Esophagus (tissue), 2 donors: ENCODE results near the gene PRTG. TPM values are rescaled to one million over a fixed set of nuclear protein-coding genes. Genes with fewer than 3 reads are reported as not detected.
A peak's percentile ranks its signal among the peaks of the same experiment; 100 is the strongest.

Experiments
- H3K27ac ChIP-seq, 2 donors: one replicate each; pipeline ENCODE4 v1.5.1; 2013; ENCODE audit warnings: low read depth in 2 of 2, mild to moderate bottlenecking in 2 of 2, inconsistent platforms in 1 of 2, low read length in 1 of 2, moderate library complexity in 1 of 2
- H3K27me3 ChIP-seq, 2 donors: one replicate each; pipeline ENCODE4 v1.6.1; 2013; ENCODE audit warnings: low read length in 2 of 2, control low read depth in 1 of 2, mild to moderate bottlenecking in 1 of 2; ENCODE audit not compliant: insufficient read depth in 2 of 2, control insufficient read depth in 1 of 2
- H3K36me3 ChIP-seq, 2 donors: one replicate each; pipeline ENCODE4 v1.6.1; 2013; ENCODE audit warnings: low read length in 1 of 2; ENCODE audit not compliant: control insufficient read depth in 2 of 2, insufficient read depth in 2 of 2
- H3K4me1 ChIP-seq, 2 donors: one replicate each; pipeline ENCODE4 v1.6.1; 2013; ENCODE audit warnings: low read length in 1 of 2; ENCODE audit not compliant: control insufficient read depth in 2 of 2, insufficient read depth in 2 of 2
- H3K4me3 ChIP-seq, 2 donors: one replicate each; pipeline ENCODE4 v1.5.1; 2013; ENCODE audit warnings: low read length in 2 of 2, mild to moderate bottlenecking in 2 of 2, low read depth in 1 of 2, moderate library complexity in 1 of 2
- H3K9me3 ChIP-seq, 2 donors: one replicate each; pipeline ENCODE4 v1.6.1; 2013; ENCODE audit warnings: mild to moderate bottlenecking in 2 of 2, low read depth in 1 of 2, low read length in 1 of 2, moderate library complexity in 1 of 2; ENCODE audit not compliant: control insufficient read depth in 2 of 2, insufficient read depth in 1 of 2
- WGBS, 2 donors: extraction: QIAGEN DNeasy Blood & Tissue Kit; methylation state at CpG; one replicate each; pipeline ENCODE4 v1.1.7; 2013; 5-methylcytosine and 5-hydroxymethylcytosine counted together
- polyA plus RNA-seq, 2 donors: library from polyadenylated mRNA; stranded (reverse); fragments of 200-250 nt; gene quantifications; one replicate each; pipeline ENCODE4 v1.2.3, GENCODE V29; 2013
- donor health status: healthy with polysubstance abuse.
- donor health status: Bipolar disorder and iron deficiency.

PRTG gene
- polyA plus RNA-seq, 2 donors: 0.02 to 0.10 TPM

DNA sequence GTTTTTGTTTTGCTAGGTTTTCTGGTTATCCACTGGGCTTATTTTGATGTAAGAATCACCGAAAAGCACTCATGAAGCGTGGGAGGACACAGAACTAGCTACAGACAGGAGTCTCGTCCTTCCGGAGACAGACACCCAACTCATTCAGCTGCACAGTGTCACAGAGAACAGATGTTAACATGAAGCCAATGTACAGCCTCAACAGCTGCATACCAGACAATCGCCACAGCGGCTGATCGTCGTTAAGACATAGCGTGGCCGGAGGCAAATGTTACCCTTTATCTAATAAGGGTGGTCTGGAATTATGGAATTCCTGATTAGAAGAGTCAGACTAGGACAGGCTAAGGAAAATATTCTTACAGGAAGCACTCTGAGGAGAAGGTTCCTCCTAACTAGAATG is 153.7 kb downstream of the PRTG start:
- H3K4me3 ChIP-seq: no peak overlapping the region
- H3K27me3 ChIP-seq: no peaks in the 10 kb centered on the region
- no peak overlapping the region for H3K27ac ChIP-seq
- 85 to 87% methylated on average over 10 of the region's 10 CpGs for WGBS, 2 donors
- H3K36me3 ChIP-seq: no peaks in the 10 kb centered on the region
- H3K9me3 ChIP-seq: no peaks in the 10 kb centered on the region
- no peaks in the 10 kb centered on the region for H3K4me1 ChIP-seq

GRCh38 chr15:55588815-55589115 is 154.2 kb downstream of the PRTG start:
- peak overlapping the region; percentile 60 to 73 for H3K4me3 ChIP-seq
- WGBS, 2 donors: 9 to 11% methylated on average over 19 of the region's 19 CpGs
- H3K27me3 ChIP-seq: no peaks in the 10 kb centered on the region
- peak overlapping the region; percentile 69 to 83 for H3K27ac ChIP-seq
- no peaks in the 10 kb centered on the region for H3K36me3 ChIP-seq
- H3K9me3 ChIP-seq: no peaks in the 10 kb centered on the region
- H3K4me1 ChIP-seq: no peaks in the 10 kb centered on the region

GRCh38 chr15:55588070-55588814 is 154.7 kb downstream of the PRTG start, which contains the start of gene PYGO1:
TSS of gene PYGO1 (minus strand) at chr15:55588345. CDS start at chr15:55587883, 462 bp downstream.
- Histone ChIP-seq H3K4me1 (no peaks in the 10 kb centered on the region), H3K27ac (peak within 1 kb of the TSS; percentile 69 to 83), H3K9me3 (no peaks in the 10 kb centered on the region), H3K27me3 (no peaks in the 10 kb centered on the region), H3K36me3 (no peaks in the 10 kb centered on the region), H3K4me3 (peak within 1 kb of the TSS; percentile 60 to 73)
- 1% methylated on average over 59 to 107 of the region's 107 CpGs for WGBS, 2 donors

DNA sequence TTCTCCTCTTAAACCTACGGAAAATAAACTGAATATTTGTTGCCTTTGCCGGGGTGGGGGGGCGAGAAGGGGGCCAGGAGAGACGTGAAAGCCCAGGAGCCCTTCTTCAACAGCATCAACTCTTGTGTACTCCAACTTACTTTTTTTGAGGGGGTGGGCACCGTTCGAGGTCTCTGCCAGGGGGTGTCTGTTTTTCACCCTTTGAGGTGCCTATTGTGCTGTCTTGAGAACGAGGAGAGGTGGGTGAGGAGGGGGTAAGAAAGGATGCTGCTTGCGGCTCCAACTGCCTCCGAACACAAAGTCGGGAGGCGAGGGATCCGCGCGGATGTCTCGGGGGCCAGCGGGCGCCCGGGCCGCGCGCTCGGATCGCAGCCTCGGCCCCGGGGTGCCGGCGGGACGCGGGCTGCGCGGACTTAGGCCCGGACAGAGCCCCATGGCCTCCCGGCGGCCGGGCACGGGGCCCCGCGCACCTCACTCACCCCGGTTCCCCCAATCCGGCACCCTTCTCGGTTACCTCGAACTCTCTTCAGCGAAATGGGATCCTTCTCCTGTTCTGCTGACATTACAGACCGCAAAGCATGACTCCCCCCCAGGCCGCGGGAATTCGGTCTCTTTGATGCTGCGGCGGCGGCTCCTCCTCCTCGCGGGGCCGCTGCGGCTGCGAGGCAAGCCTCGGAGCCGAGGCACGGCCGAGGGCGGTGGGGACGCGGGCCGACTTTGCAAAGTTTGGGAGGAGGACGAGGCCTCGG is 155.5 kb downstream of the PRTG start:
- no peaks in the 10 kb centered on the region for H3K27me3 ChIP-seq

GRCh38 chr15:55586808-55587207 is 156.1 kb downstream of the PRTG start:
- no peaks in the 10 kb centered on the region for H3K27me3 ChIP-seq
- no peaks in the 10 kb centered on the region for H3K9me3 ChIP-seq
- H3K27ac ChIP-seq: no peak overlapping the region
- H3K4me3 ChIP-seq: peak overlapping the region in 1 of 2 donors; percentile 73
- WGBS, 2 donors: 59 to 76% methylated on average over 3 of the region's 3 CpGs
- no peaks in the 10 kb centered on the region for H3K4me1 ChIP-seq
- no peaks in the 10 kb centered on the region for H3K36me3 ChIP-seq

More for the DNA sequence above, 155.5 kb downstream of the PRTG start:
- Histone ChIP-seq H3K4me1 (no peaks in the 10 kb centered on the region), H3K27ac (peak overlapping the region; percentile 53 to 83), H3K9me3 (no peaks in the 10 kb centered on the region), H3K4me3 (peak overlapping the region; percentile 60 to 73), H3K36me3 (no peaks in the 10 kb centered on the region)
- WGBS, 2 donors: 5 to 6% methylated on average over 63 to 65 of the region's 65 CpGs

DNA sequence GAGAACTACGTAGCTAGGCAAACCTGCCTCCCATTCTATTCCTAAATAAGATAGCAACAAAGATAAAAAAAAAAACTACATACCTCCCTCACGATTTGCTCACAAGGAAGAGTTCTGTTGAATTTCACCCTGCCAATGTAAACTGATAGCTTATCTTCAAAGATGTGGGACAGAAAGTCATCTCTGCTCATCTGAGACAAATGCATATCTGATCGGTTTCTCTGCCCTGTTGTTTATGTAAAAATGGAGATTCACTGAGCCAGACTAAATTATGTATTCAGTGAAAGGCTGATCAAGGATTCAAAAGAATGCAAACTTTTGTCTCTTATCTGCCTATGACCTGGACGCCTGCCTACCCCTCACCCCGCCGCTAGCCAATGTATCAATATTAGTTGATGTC is 166.0 kb downstream of the PRTG start:
- H3K9me3 ChIP-seq: no peaks in the 10 kb centered on the region
- no peaks in the 10 kb centered on the region for H3K36me3 ChIP-seq
- 80 to 82% methylated on average over 6 of the region's 6 CpGs for WGBS, 2 donors
- no peak overlapping the region for H3K4me3 ChIP-seq
- no peak overlapping the region for H3K27ac ChIP-seq
- no peaks in the 10 kb centered on the region for H3K4me1 ChIP-seq
- no peaks in the 10 kb centered on the region for H3K27me3 ChIP-seq

DNA sequence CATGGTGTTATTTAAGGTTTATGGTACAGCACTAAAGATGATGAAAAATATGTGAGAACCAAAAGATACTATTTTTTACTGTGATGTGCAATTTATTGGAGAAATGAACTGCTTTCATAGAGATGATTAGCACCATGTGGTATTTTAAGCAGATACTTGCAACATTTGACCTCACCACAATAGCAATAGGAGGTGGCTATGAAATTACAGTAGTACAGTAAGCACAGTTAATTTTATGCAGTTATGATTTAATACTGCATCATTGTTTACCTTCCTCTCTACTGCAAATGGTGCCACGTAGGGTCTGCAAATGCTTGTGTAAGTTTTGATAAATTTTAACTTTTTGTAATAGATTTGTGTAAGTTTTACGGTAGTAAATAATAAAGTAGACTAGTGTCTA is 168.9 kb downstream of the PRTG start:
- Histone ChIP-seq H3K27ac (no peak overlapping the region), H3K27me3 (no peaks in the 10 kb centered on the region), H3K4me1 (no peaks in the 10 kb centered on the region), H3K4me3 (no peak overlapping the region), H3K9me3 (no peaks in the 10 kb centered on the region), H3K36me3 (no peaks in the 10 kb centered on the region)
- WGBS, 2 donors: 78 to 91% methylated on average over 2 of the region's 2 CpGs

- Histone ChIP-seq H3K27me3 (no peaks in the 10 kb centered on the region), H3K27ac (no peak overlapping the region), H3K36me3 (no peaks in the 10 kb centered on the region), H3K9me3 (no peaks in the 10 kb centered on the region), H3K4me3 (no peak overlapping the region), H3K4me1 (no peaks in the 10 kb centered on the region)
Observed at GRCh38 chr15:55573224-55573623, 169.7 kb downstream of the PRTG start.

DNA sequence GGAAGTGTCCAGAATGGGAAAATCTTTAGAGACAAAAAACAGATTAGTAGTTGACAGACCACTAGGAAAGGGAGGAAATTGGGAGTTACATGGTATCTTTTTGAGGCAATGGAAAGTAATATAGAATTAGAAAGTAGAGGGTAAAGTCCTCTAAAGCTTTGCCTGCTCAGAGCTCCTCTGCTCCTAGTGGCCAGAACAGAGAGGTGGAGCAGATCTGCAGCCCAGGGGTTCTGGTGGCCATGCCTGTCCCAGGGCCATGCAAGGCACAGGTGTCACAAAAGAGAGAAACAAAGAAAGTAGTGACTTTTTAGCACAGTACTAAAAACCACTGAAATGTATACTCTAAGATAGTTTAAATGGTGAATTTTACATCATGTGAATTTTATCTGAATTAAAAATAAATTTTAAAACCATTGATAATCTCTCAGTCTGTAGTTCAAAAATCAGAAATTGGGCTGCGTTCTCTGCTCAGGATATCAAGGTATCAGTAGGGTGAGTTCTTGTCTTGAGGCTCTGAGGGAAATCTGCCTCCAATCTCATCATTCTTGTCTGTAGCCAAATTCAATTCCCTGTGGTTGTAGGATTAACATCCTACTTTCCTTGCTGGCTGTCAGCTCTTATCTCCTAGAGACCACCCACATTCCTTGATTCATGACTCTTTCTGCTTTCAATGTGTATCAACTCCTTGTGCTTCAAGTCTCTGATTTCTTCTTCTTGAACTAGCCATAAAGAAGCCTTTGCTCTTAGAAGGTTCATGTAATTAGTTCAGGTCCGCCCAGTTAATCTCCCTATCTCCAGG is 178.4 kb downstream of the PRTG start:
- H3K9me3 ChIP-seq: no peaks in the 10 kb centered on the region
- WGBS, 2 donors: 87 to 94% methylated on average over 2 of the region's 2 CpGs
- no peaks in the 10 kb centered on the region for H3K27me3 ChIP-seq
- no peak overlapping the region for H3K4me3 ChIP-seq
- H3K27ac ChIP-seq: no peak overlapping the region
- no peaks in the 10 kb centered on the region for H3K36me3 ChIP-seq
- H3K4me1 ChIP-seq: no peaks in the 10 kb centered on the region
